ENCODE measurements around the gene ENO3. TPM values are rescaled to one million over a fixed set of nuclear protein-coding genes. Genes with fewer than 3 reads are reported as not detected.

ENO3 gene
- polyA plus RNA-seq, 4 donors, result 22.1 to 28.7 (median 23.7) TPM

GRCh38 chr17:4948931-4949320 is 2.0 kb upstream of the ENO3 start:
- DNase-seq (ENCODE audit: low read depth in 4 of 4, low spot score in 3 of 4), result peak in 2 of 4 donors; percentile 78 to 79

GRCh38 chr17:4949321-4950074 is 1.4 kb upstream of the ENO3 start:
- DNase-seq (ENCODE audit: low read depth in 4 of 4, low spot score in 3 of 4), result no peak

GRCh38 chr17:4950075-4950745 is 709 bp upstream of the ENO3 start:
- no peak for DNase-seq (ENCODE audit: low read depth in 4 of 4, low spot score in 3 of 4)

GRCh38 chr17:4951486-4951885 is 567 bp downstream of the ENO3 start:
- no peak for DNase-seq (ENCODE audit: low read depth in 4 of 4, low spot score in 3 of 4)

- DNase-seq (ENCODE audit: low read depth in 4 of 4, low spot score in 3 of 4), result no peak
Measured at GRCh38 chr17:4953451-4953961, 2.6 kb downstream of the ENO3 start.

GRCh38 chr17:4955091-4955490 is 4.2 kb downstream of the ENO3 start:
- DNase-seq (ENCODE audit: low read depth in 4 of 4, low spot score in 3 of 4), result no peak

- DNase-seq (ENCODE audit: low read depth in 4 of 4, low spot score in 3 of 4), result no peak
Measured at GRCh38 chr17:4956493-4957061, 5.7 kb downstream of the ENO3 start.

GRCh38 chr17:4958102-4958501 is 7.2 kb downstream of the ENO3 start:
- DNase-seq (ENCODE audit: low read depth in 4 of 4, low spot score in 3 of 4), result no peak

GRCh38 chr17:4959261-4959965 is 8.5 kb downstream of the ENO3 start:
- DNase-seq (ENCODE audit: low read depth in 4 of 4, low spot score in 3 of 4), result no peak

- DNase-seq (ENCODE audit: low read depth in 4 of 4, low spot score in 3 of 4), result no peak
Measured at GRCh38 chr17:4960279-4960922, 9.5 kb downstream of the ENO3 start.

- DNase-seq (ENCODE audit: low read depth in 4 of 4, low spot score in 3 of 4), result no peak
Measured at GRCh38 chr17:4965311-4965986, 14.5 kb downstream of the ENO3 start.

- peak; percentile 97 to 99 (median 98) for DNase-seq (ENCODE audit: low read depth in 4 of 4, low spot score in 3 of 4)
Measured at GRCh38 chr17:4966844-4967538, 16.1 kb downstream of the ENO3 start.

GRCh38 chr17:4967539-4968485 is 16.9 kb downstream of the ENO3 start, which contains the start of gene SPAG7:
TSS of gene SPAG7 (minus strand) at chr17:4967817. CDS start at chr17:4967804, 13 bp downstream.
- DNase-seq (ENCODE audit: low read depth in 4 of 4, low spot score in 3 of 4), result peak; percentile 95 to 99 (median 96)

- no peak for DNase-seq (ENCODE audit: low read depth in 4 of 4, low spot score in 3 of 4)
Measured at GRCh38 chr17:4968486-4969046, 17.6 kb downstream of the ENO3 start.

- DNase-seq (ENCODE audit: low read depth in 4 of 4, low spot score in 3 of 4), result no peak
Measured at GRCh38 chr17:4969047-4969550, 18.2 kb downstream of the ENO3 start.

GRCh38 chr17:4969551-4970173 is 18.7 kb downstream of the ENO3 start:
- DNase-seq (ENCODE audit: low read depth in 4 of 4, low spot score in 3 of 4), result no peak

- DNase-seq (ENCODE audit: low read depth in 4 of 4, low spot score in 3 of 4), result no peak
Measured at GRCh38 chr17:4970273-4970672, 19.4 kb downstream of the ENO3 start.
